HCT116 (cell line): ENCODE results near the gene GPN3. TPM values are rescaled to one million over a fixed set of nuclear protein-coding genes. Genes with fewer than 3 reads are reported as not detected.
"Not testable (repeated sequence)": the region's sequence is repeated elsewhere in the genome, so short reads cannot be mapped to it uniquely, and the experiment has no call there.

Experiments
- ATAC-seq: fragments of 200-7000 bp; cut with Tn5 transposase; 2 replicates; pipeline ENCODE4 v1.9.1; 2020; ENCODE audit warnings: mild to moderate bottlenecking, moderate library complexity
- BruUV-seq: library from RNA; stranded (reverse); fragments of 400-500 nt; replicated peaks from 2 replicates; lab custom pipeline; 2021; lab: Mats Ljungman, UMichigan
- CTCF ChIA-PET: fragments of 300-600 bp; sonication (Branson Sonifier 250); formaldehyde crosslinking; loops from one replicate; lab custom pipeline; 2021; ENCODE audit warnings: antibody characterized with exemption; lab: Charles Lee
- POLR2A ChIA-PET: fragments of 300-600, 350-600 bp; sonication (Branson Sonifier 250); formaldehyde crosslinking; loops from one replicate; lab custom pipeline; 2021; ENCODE audit warnings: antibody characterized with exemption; lab: Charles Lee
- RAD21 ChIA-PET, 2 experiments: fragments of 300-600 bp; sonication (Branson Sonifier 250); formaldehyde crosslinking; loops; one replicate each; lab custom pipeline; 2023; ENCODE audit warnings: low total read pairs in 2 of 2; ENCODE audit not compliant: uncharacterized antibody in 2 of 2, unreplicated experiment in 2 of 2, low non-redundant PET in 1 of 2; lab: Charles Lee
- DNase-seq: peaks from one replicate; pipeline ENCODE4 v3.0.0-alpha.2; 2010; ENCODE audit warnings: low read depth, low spot score
- H2AFZ ChIP-seq: fragments of 200-600 bp; shearing (Covaris generic), sonication (generic); 2 replicates; pipeline ENCODE4 v1.6.1; 2017; ENCODE audit warnings: low read depth, mixed run types, mixed read lengths, antibody characterized with exemption, low read length; ENCODE audit not compliant: poor library complexity, severe bottlenecking
- H3K27ac ChIP-seq: 2 replicates; pipeline ENCODE4 v1.5.1; 2012; ENCODE audit warnings: low read depth, low read length
- H3K27me3 ChIP-seq: fragments of 200-600 bp; sonication (generic); 2 replicates; pipeline ENCODE4 v1.6.1; 2016; ENCODE audit warnings: mixed run types, low read length, mixed read lengths; ENCODE audit not compliant: insufficient read depth
- H3K36me3 ChIP-seq, 2 experiments: fragments of 200-500 bp in 1 of 2; fragments of 200-600 bp in 1 of 2; sonication (Bioruptor generic) in 1 of 2; sonication (generic) in 1 of 2; 2 replicates each; pipeline versions ENCODE4 v1.5.1 to v1.6.1; 2014 to 2016; ENCODE audit warnings: low read length in 2 of 2, inconsistent platforms in 1 of 2, mixed read lengths in 1 of 2, mixed run types in 1 of 2; ENCODE audit not compliant: insufficient read depth in 2 of 2, control insufficient read depth in 1 of 2
- H3K4me1 ChIP-seq, 2 experiments: fragments of 200-600 bp in 1 of 2; sonication (generic) in 1 of 2; 2 replicates each; pipeline versions ENCODE4 v1.5.1 to v1.6.1; 2012 to 2017; ENCODE audit warnings: low read length in 2 of 2, inconsistent platforms in 1 of 2, mild to moderate bottlenecking in 1 of 2, mixed read lengths in 1 of 2, mixed run types in 1 of 2, moderate library complexity in 1 of 2; ENCODE audit not compliant: insufficient read depth in 2 of 2, control insufficient read depth in 1 of 2
- H3K4me2 ChIP-seq: fragments of 200-600 bp; sonication (generic); 2 replicates; pipeline ENCODE4 v1.6.1; 2017; ENCODE audit warnings: mixed run types, low read length, mixed read lengths
- H3K4me3 ChIP-seq, 2 experiments: fragments of 200-600 bp in 1 of 2; sonication (generic) in 1 of 2; replicated peaks in 1 of 2; 2 replicates each; pipeline ENCODE4 v1.5.1; 2011 to 2016; ENCODE audit warnings: low read length in 2 of 2, control low read depth in 1 of 2, low read depth in 1 of 2, mild to moderate bottlenecking in 1 of 2, mixed read lengths in 1 of 2, mixed run types in 1 of 2
- H3K79me2 ChIP-seq: fragments of 200-600 bp; sonication (generic); 2 replicates; pipeline ENCODE4 v1.6.1; 2017; ENCODE audit warnings: mild to moderate bottlenecking, mixed run types, low read length, moderate library complexity, mixed read lengths; ENCODE audit not compliant: insufficient read depth
- H3K9ac ChIP-seq: fragments of 200-600 bp; sonication (generic); 2 replicates; pipeline ENCODE4 v1.6.1; 2016; ENCODE audit warnings: low read length, mixed read lengths
- H3K9me2 ChIP-seq: fragments of 200-600 bp; sonication (generic), shearing (Covaris generic); 2 replicates; pipeline ENCODE4 v1.6.1; 2017; ENCODE audit warnings: mixed run types, mild to moderate bottlenecking, moderate library complexity; ENCODE audit not compliant: insufficient read depth
- H3K9me3 ChIP-seq, 2 experiments: fragments of 200-500 bp in 1 of 2; fragments of 200-600 bp in 1 of 2; sonication (Bioruptor generic) in 1 of 2; sonication (generic) in 1 of 2; 2 replicates each; pipeline ENCODE4 v1.6.1; 2014 to 2017; ENCODE audit warnings: low read length in 2 of 2, mixed read lengths in 2 of 2, inconsistent platforms in 1 of 2, low read depth in 1 of 2, mild to moderate bottlenecking in 1 of 2, mixed run types in 1 of 2, moderate library complexity in 1 of 2; ENCODE audit not compliant: control insufficient read depth in 1 of 2, insufficient read depth in 1 of 2
- H4K20me1 ChIP-seq: fragments of 200-600 bp; sonication (generic), shearing (Covaris generic); 2 replicates; pipeline ENCODE4 v1.6.1; 2017; ENCODE audit warnings: mixed run types, mild to moderate bottlenecking, moderate library complexity; ENCODE audit not compliant: insufficient read depth
- CBX3 ChIP-seq: IDR thresholded peaks from 2 replicates; pipeline ENCODE4 v1.6.1; 2012; ENCODE audit warnings: low read depth
- CEBPB ChIP-seq: IDR thresholded peaks from 2 replicates; pipeline ENCODE4 v1.6.1; 2012; ENCODE audit warnings: low read depth
- EZH2 ChIP-seq: fragments of 200-600 bp; sonication (generic); IDR thresholded peaks from 2 replicates; pipeline ENCODE4 v1.6.1; 2017; ENCODE audit warnings: antibody characterized with exemption, mixed run types
- JUND ChIP-seq: IDR thresholded peaks from 2 replicates; pipeline ENCODE4 v1.6.1; 2012
- POLR2A ChIP-seq: IDR thresholded peaks from 2 replicates; pipeline ENCODE4 v1.7.0; 2011; ENCODE audit warnings: borderline replicate concordance; ENCODE audit not compliant: insufficient read depth, insufficient read length; ENCODE audit errors: extremely low read depth
- RAD21 ChIP-seq: IDR thresholded peaks from 2 replicates; pipeline ENCODE4 v1.6.1; 2012; ENCODE audit warnings: low read depth, mild to moderate bottlenecking
- TCF7L2 ChIP-seq: IDR thresholded peaks from 2 replicates; pipeline ENCODE4 v1.7.0; 2011; ENCODE audit warnings: borderline replicate concordance, inconsistent platforms; ENCODE audit not compliant: insufficient read depth, insufficient read length; ENCODE audit errors: extremely low read depth
- YY1 ChIP-seq: IDR thresholded peaks from 2 replicates; pipeline ENCODE4 v1.6.1; 2011; ENCODE audit warnings: low read length, low read depth, moderate library complexity, mild to moderate bottlenecking; ENCODE audit not compliant: insufficient replicate concordance; ENCODE audit errors: extremely low read depth
- ZNF274 ChIP-seq: fragments of 200-500 bp; sonication (Bioruptor generic); IDR thresholded peaks from 2 replicates; pipeline ENCODE4 v1.6.1; 2014; ENCODE audit warnings: mild to moderate bottlenecking, low read depth, low read length, inconsistent platforms
- intact Hi-C: fragments of 100-400 bp; cut with micrococcal nuclease; formaldehyde crosslinking; loops from 2 replicates; pipeline ENCODE4 v1.10.0; 2022
- total RNA-seq: library from RNA; stranded (reverse); gene quantifications from one replicate; pipeline ENCODE4 v1.2.1, GENCODE V29; 2021; ENCODE audit not compliant: unreplicated experiment
- TF ChIP-seq, protein P1 (sequence below): IDR thresholded peaks from 2 replicates; pipeline ENCODE4 v1.6.1; 2012; ENCODE audit warnings: low read depth
- TF ChIP-seq, protein P2 (sequence below), 3 experiments: fragments of 200-600 bp in 1 of 3; sonication (generic) in 1 of 3; IDR thresholded peaks in 2 of 3; conservative IDR thresholded peaks in 1 of 3; 2 replicates each; pipeline ENCODE4 v1.5.1; 2012 to 2017; ENCODE audit warnings: low read depth in 2 of 3, low read length in 2 of 3, antibody characterized with exemption in 1 of 3, borderline replicate concordance in 1 of 3, control low read depth in 1 of 3, mild to moderate bottlenecking in 1 of 3, mixed read lengths in 1 of 3, mixed run types in 1 of 3, moderate library complexity in 1 of 3; ENCODE audit not compliant: insufficient read depth in 1 of 3
- TF ChIP-seq, protein P3 (sequence below): IDR thresholded peaks from 2 replicates; pipeline ENCODE4 v1.6.1; 2012
- TF ChIP-seq, protein P4 (sequence below): IDR thresholded peaks from 2 replicates; pipeline ENCODE4 v1.6.1; 2012

GPN3 gene
- total RNA-seq, 1 experiment from 2014 or later: 46.2 TPM

DNA sequence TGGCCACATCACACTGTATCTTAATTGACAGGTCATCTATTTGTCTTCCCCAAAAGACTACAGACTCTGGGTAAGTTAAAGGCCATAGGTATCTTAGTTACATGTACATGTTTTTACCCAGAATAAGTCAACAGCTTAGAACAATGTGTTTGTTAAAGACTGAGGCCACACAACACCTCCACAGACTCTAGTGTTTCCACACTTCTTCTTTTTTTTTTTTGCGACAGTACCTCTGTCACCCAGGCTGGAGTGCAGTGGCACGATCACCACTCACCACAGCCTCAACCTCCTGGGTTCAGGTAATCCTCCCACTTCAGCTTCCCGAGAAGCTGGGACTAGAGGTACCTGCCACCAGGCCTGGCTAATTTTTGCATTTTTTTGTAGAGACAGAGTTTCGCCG lies 1.3 kb downstream of the GPN3 start:
- peaks cover 28% of the 10 kb centered on the region for H3K79me2 ChIP-seq
- no peaks in the 10 kb centered on the region for H3K27me3 ChIP-seq
- no peak overlapping the region for H2AFZ ChIP-seq
- BruUV-seq: no TSS peak
- ChIA-PET CTCF (interaction anchor here (3.1 kb wide), 1 partner anchor 135 kb away, joined by 57 read pairs; no protein-coding TSS in a partner anchor), POLR2A (no interaction called here), RAD21 (interaction anchor here in 1 of 2 experiments (1.3 kb wide), 1 partner anchor 17 kb away, joined by 4 read pairs; the partner anchor contains the start of gene ARPC3)
- peak overlapping the region; percentile 83 for H3K4me2 ChIP-seq
- H3K27ac ChIP-seq: no peak overlapping the region
- DNase-seq: no peak
- TF ChIP-seq, protein P1, sequence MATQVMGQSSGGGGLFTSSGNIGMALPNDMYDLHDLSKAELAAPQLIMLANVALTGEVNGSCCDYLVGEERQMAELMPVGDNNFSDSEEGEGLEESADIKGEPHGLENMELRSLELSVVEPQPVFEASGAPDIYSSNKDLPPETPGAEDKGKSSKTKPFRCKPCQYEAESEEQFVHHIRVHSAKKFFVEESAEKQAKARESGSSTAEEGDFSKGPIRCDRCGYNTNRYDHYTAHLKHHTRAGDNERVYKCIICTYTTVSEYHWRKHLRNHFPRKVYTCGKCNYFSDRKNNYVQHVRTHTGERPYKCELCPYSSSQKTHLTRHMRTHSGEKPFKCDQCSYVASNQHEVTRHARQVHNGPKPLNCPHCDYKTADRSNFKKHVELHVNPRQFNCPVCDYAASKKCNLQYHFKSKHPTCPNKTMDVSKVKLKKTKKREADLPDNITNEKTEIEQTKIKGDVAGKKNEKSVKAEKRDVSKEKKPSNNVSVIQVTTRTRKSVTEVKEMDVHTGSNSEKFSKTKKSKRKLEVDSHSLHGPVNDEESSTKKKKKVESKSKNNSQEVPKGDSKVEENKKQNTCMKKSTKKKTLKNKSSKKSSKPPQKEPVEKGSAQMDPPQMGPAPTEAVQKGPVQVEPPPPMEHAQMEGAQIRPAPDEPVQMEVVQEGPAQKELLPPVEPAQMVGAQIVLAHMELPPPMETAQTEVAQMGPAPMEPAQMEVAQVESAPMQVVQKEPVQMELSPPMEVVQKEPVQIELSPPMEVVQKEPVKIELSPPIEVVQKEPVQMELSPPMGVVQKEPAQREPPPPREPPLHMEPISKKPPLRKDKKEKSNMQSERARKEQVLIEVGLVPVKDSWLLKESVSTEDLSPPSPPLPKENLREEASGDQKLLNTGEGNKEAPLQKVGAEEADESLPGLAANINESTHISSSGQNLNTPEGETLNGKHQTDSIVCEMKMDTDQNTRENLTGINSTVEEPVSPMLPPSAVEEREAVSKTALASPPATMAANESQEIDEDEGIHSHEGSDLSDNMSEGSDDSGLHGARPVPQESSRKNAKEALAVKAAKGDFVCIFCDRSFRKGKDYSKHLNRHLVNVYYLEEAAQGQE: no peak
- TF ChIP-seq YY1: no peak
- no peak for TF ChIP-seq ZNF274
- TF ChIP-seq, protein P2, sequence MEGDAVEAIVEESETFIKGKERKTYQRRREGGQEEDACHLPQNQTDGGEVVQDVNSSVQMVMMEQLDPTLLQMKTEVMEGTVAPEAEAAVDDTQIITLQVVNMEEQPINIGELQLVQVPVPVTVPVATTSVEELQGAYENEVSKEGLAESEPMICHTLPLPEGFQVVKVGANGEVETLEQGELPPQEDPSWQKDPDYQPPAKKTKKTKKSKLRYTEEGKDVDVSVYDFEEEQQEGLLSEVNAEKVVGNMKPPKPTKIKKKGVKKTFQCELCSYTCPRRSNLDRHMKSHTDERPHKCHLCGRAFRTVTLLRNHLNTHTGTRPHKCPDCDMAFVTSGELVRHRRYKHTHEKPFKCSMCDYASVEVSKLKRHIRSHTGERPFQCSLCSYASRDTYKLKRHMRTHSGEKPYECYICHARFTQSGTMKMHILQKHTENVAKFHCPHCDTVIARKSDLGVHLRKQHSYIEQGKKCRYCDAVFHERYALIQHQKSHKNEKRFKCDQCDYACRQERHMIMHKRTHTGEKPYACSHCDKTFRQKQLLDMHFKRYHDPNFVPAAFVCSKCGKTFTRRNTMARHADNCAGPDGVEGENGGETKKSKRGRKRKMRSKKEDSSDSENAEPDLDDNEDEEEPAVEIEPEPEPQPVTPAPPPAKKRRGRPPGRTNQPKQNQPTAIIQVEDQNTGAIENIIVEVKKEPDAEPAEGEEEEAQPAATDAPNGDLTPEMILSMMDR (IDR thresholded peaks at IDR 0.05 in 2 of 3, conservative IDR thresholded peaks at IDR 0.05 in 1 of 3; ENCODE audit: borderline replicate concordance in 1 of 3, insufficient read depth in 1 of 3, low read depth in 2 of 3, low read length in 2 of 3): no peak
- TF ChIP-seq, protein P3, sequence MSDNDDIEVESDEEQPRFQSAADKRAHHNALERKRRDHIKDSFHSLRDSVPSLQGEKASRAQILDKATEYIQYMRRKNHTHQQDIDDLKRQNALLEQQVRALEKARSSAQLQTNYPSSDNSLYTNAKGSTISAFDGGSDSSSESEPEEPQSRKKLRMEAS: no peak
- TF ChIP-seq, protein P4, sequence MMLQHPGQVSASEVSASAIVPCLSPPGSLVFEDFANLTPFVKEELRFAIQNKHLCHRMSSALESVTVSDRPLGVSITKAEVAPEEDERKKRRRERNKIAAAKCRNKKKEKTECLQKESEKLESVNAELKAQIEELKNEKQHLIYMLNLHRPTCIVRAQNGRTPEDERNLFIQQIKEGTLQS: no peak
- TF ChIP-seq RAD21: no peak
- TF ChIP-seq TCF7L2: no peak
- no peak for TF ChIP-seq POLR2A
- no peak for TF ChIP-seq CBX3
- TF ChIP-seq EZH2: no peak
- TF ChIP-seq CEBPB: no peak
- no peak for TF ChIP-seq JUND
- H3K4me1 ChIP-seq: peaks cover 12 to 25% of the 10 kb centered on the region in 2 experiments
- no peaks in the 10 kb centered on the region for H3K9me3 ChIP-seq
- intact Hi-C loops: no loop called here
- no peaks in the 10 kb centered on the region for H4K20me1 ChIP-seq
- peak overlapping the region; percentile 85 to 86 for H3K4me3 ChIP-seq
- peak overlapping the region; percentile 80 for H3K9ac ChIP-seq
- H3K9me2 ChIP-seq: no peaks in the 10 kb centered on the region
- no peak for ATAC-seq
- H3K36me3 ChIP-seq: peaks cover 5 to 20% of the 10 kb centered on the region in 2 experiments; a peak in 2 of 4 replicates

DNA sequence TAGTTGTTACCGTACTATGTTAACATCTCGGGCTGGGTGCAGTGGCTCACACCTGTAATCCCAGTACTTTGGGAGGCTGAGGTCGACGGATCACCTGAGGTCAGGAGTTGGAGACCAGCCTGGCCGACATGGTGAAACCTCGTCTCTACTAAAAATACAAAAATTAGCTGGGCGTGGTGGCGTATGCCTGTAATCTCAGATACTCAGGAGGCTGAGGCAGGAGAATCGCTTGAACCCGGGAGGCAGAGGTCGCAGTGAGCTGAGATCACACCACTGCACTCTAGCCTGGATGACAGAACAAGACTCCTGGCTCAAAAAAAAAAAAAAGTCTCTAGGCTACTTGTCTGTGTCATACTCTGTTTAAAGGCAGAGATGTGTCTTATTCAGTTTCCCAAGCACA lies 2.3 kb downstream of the GPN3 start:
- CTCF ChIA-PET, H3K4me2 ChIP-seq, H3K9ac ChIP-seq, H3K27me3 ChIP-seq, DNase-seq, RAD21 ChIA-PET, H3K4me3 ChIP-seq, H2AFZ ChIP-seq, BruUV-seq, ATAC-seq, H3K27ac ChIP-seq, intact Hi-C loops, POLR2A ChIA-PET, H4K20me1 ChIP-seq, H3K9me2 ChIP-seq, H3K9me3 ChIP-seq: not testable (repeated sequence)
- H3K4me1 ChIP-seq: peaks cover 12 to 25% of the 10 kb centered on the region in 2 experiments
- H3K36me3 ChIP-seq: peaks cover 5 to 20% of the 10 kb centered on the region in 2 experiments; a peak in 2 of 4 replicates
- peaks cover 33% of the 10 kb centered on the region for H3K79me2 ChIP-seq
